Mesothelial cell of epicardium (in vitro differentiated cells): ENCODE data around the gene ALPL. TPM values are rescaled to one million over a fixed set of nuclear protein-coding genes. Genes with fewer than 3 reads are reported as not detected.

Experiments used
- DNase-seq, 2 experiments: peaks; one replicate each; pipeline ENCODE4 v3.0.0; 2021; ENCODE audit warnings: low spot score in 2 of 2; ENCODE audit not compliant: unreplicated experiment in 2 of 2
- H3K27ac Mint-ChIP-seq: 2 replicates; pipeline ENCODE4 v1.8.0; 2021; ENCODE audit warnings: mixed read lengths
- H3K27me3 Mint-ChIP-seq: 2 replicates; pipeline ENCODE4 v1.8.0; 2021; ENCODE audit warnings: low read depth, mixed read lengths
- H3K36me3 Mint-ChIP-seq: 2 replicates; pipeline ENCODE4 v1.8.0; 2021; ENCODE audit warnings: mixed read lengths
- H3K4me1 Mint-ChIP-seq: 2 replicates; pipeline ENCODE4 v1.8.0; 2021; ENCODE audit warnings: mixed read lengths
- H3K4me3 Mint-ChIP-seq: 2 replicates; pipeline ENCODE4 v1.8.0; 2021; ENCODE audit warnings: mild to moderate bottlenecking, moderate library complexity, mixed read lengths
- H3K9me3 Mint-ChIP-seq: 2 replicates; pipeline ENCODE4 v1.8.0; 2021; ENCODE audit warnings: mixed read lengths
- total RNA-seq: library from RNA; stranded (reverse); gene quantifications from 3 replicates; pipeline ENCODE4 v1.2.1, GENCODE V29; 2021
- TF ChIP-seq, protein P1 (sequence below): fragments of 200-600 bp; sonication (generic); IDR thresholded peaks from one replicate; pipeline ENCODE4 v1.5.0; 2021; ENCODE audit warnings: antibody characterized with exemption; ENCODE audit not compliant: unreplicated experiment

ALPL gene
- total RNA-seq, 1 donor from 2014 or later: 0.89 TPM

DNA sequence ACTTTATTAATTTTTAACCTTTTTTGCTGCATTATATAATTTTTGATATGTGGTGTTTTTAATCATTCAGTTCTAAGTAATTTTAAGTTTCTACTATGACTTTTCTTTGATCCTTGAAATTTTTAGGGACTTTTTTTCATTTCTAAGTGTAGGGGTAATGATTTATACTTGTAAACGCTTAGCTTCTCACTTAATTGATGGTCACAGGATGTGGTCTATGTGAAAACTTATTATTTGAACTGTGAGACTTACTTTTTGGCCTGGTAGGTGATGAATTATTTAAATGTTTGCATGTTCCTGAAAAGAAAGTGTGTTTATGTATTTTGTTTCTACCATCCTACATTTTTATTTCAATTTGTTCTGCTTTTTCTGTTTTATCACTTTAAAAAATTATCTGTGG lies 17.2 kb downstream of the ALPL start:
- DNase-seq: no peak
- Mint-ChIP-seq H3K4me3 (no peak overlapping the region), H3K27me3 (peaks cover 9% of the 10 kb centered on the region), H3K36me3 (no peaks in the 10 kb centered on the region), H3K4me1 (peaks cover 3% of the 10 kb centered on the region), H3K9me3 (no peaks in the 10 kb centered on the region), H3K27ac (no peak overlapping the region)
- TF ChIP-seq, protein P1, sequence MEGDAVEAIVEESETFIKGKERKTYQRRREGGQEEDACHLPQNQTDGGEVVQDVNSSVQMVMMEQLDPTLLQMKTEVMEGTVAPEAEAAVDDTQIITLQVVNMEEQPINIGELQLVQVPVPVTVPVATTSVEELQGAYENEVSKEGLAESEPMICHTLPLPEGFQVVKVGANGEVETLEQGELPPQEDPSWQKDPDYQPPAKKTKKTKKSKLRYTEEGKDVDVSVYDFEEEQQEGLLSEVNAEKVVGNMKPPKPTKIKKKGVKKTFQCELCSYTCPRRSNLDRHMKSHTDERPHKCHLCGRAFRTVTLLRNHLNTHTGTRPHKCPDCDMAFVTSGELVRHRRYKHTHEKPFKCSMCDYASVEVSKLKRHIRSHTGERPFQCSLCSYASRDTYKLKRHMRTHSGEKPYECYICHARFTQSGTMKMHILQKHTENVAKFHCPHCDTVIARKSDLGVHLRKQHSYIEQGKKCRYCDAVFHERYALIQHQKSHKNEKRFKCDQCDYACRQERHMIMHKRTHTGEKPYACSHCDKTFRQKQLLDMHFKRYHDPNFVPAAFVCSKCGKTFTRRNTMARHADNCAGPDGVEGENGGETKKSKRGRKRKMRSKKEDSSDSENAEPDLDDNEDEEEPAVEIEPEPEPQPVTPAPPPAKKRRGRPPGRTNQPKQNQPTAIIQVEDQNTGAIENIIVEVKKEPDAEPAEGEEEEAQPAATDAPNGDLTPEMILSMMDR: no peak

DNA sequence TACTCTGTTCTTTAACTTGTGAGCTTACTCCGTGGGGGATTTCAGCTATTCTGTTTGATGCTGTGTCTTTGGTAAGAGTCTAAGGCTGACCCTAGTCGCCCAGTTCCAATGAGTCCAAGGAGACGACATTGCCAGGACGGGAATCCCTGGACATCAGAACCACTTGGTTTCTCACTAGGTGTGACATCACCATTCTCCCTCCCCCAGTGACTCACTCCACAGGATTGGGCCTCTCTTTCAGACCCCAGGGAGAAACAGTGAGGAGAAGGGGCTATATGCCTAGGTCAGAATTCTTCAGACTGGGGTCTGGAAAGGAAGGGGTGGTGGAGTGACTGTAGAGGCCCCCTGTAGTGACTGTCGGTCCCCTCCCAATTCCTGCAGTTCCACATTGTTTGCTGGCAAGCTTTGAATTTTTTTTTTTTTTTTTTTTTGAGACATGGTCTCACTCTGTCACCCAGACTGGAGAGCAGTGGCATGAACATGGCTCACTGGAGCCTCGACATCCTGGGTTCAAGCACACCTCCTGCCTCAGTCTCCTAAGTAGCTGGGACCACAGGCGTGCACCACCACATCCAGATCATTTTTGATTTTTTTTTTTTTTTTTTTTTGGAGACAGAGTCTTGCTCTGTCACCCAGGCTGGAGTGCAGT lies 21.3 kb downstream of the ALPL start:
- no peak for DNase-seq
- Mint-ChIP-seq H3K27ac (no peak overlapping the region), H3K27me3 (peaks cover 9% of the 10 kb centered on the region), H3K4me1 (peaks cover 2% of the 10 kb centered on the region), H3K4me3 (no peak overlapping the region), H3K36me3 (no peaks in the 10 kb centered on the region), H3K9me3 (no peaks in the 10 kb centered on the region)
- TF ChIP-seq, protein P1: no peak

DNA sequence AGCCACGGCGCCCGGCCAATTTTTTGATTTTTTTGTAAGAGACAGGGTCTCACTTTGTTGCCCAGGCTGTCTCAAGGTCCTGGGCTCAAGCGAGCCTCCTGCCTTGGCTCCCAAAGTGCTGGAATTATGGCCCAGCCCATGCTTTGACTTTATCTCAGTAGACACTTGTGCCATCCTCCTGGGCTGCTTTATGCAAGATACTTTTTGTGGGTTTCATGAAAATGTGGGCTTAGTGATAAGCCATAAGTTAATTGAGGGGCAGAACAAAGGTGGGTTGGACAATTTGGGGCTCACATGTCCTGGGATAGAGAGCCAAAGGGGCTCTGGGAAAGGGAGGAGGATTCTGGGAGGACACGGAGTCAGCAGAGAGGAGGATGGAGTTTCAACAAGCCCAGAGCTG lies 22.0 kb downstream of the ALPL start:
- peaks cover 9% of the 10 kb centered on the region for H3K27me3 Mint-ChIP-seq
- no peak overlapping the region for H3K27ac Mint-ChIP-seq
- H3K4me1 Mint-ChIP-seq: peaks cover 2% of the 10 kb centered on the region
- DNase-seq: no peak
- H3K36me3 Mint-ChIP-seq: no peaks in the 10 kb centered on the region
- H3K4me3 Mint-ChIP-seq: no peak overlapping the region
- TF ChIP-seq, protein P1: no peak
- no peaks in the 10 kb centered on the region for H3K9me3 Mint-ChIP-seq

DNA sequence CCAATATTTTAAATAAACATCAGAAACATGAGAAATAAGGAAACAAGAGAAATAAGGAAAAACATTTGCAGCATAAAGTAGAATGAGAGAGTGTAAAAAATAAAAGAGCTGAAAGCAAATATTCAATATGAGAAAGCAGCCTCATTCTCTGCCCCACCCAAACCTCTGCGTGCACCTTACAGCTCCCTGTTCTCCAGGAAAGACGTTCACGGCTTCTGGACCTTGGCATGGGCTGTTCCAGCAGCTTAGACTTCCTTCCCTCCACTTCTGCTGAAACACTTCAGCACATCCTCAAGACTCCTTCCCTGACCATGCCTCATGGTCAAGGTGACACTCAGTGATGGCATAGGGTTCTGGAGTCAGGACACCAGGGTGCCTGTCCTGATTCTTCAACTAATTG lies 23.3 kb downstream of the ALPL start:
- H3K4me3 Mint-ChIP-seq: no peak overlapping the region
- H3K27ac Mint-ChIP-seq: no peak overlapping the region
- peaks cover 2% of the 10 kb centered on the region for H3K4me1 Mint-ChIP-seq
- TF ChIP-seq, protein P1: no peak
- H3K9me3 Mint-ChIP-seq: no peaks in the 10 kb centered on the region
- no peak for DNase-seq
- peaks cover 9% of the 10 kb centered on the region for H3K27me3 Mint-ChIP-seq
- no peaks in the 10 kb centered on the region for H3K36me3 Mint-ChIP-seq

DNA sequence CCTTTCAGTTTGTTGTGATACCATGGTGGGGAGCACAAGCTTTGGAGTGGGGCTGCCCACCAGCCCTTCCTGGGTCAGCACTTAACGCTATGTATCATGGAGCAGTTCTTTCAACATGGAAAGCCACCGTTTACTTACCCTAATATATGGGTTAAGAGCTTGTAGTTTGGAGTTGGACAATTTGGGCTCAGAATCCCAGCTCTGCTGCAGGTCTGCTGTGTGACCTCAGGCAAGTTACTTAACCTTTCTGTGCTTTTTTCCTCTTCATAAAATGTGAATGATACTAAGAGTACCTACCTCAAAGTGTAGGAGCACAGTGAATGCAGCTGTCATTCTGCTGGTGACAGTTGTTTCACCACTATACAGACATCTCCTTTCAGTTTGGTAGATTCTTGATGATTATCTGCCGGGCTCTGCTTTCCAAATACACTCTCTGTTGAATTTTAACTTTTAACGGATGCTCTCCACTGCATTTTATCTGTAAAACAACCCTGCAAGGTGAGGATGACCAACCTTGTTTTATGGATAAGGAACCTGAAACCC lies 23.8 kb downstream of the ALPL start:
- no peaks in the 10 kb centered on the region for H3K36me3 Mint-ChIP-seq
- no peaks in the 10 kb centered on the region for H3K9me3 Mint-ChIP-seq
- H3K4me1 Mint-ChIP-seq: peaks cover 3% of the 10 kb centered on the region
- H3K27me3 Mint-ChIP-seq: peaks cover 9% of the 10 kb centered on the region
- TF ChIP-seq, protein P1: no peak
- H3K4me3 Mint-ChIP-seq: no peak overlapping the region
- no peak for DNase-seq
- no peak overlapping the region for H3K27ac Mint-ChIP-seq
